Suppressor macrophage treated with lipopolysaccharide for 4 hours (primary cell): Measurements from ENCODE around the gene FCER1G.
"Not testable (repeated sequence)": the region's sequence is repeated elsewhere in the genome, so short reads cannot be mapped to it uniquely, and the experiment has no call there.

Experiments used
- DNase-seq: peaks from one replicate; pipeline ENCODE4 v3.0.0-alpha.2; 2020

Gene FCER1G

GRCh38 chr1:161209790-161210409 lies 5.2 kb upstream of the FCER1G start:
- peak; percentile 87 for DNase-seq

DNA sequence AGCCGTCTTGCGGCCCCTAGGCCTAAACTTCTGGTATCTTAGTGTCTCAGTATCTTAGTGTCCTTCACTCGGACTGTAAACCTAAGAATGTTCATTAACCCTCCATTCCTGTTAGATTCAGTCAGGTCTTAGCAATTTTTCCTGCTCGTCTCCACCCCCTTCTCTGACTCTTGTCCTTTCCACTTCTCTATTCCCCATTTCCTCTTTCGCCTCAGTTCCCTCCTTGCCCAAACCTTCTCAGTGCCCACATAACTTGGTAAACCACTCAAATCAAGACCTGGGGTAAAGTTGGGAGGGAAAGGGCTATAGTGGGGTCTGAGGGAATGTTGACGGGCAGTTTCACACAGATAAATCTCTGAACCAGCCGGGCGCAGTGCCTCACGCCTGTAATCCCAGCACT lies 726 bp upstream of the FCER1G start:
- peak; percentile 85 for DNase-seq

- DNase-seq: peak; percentile 97
These were observed 2.0 kb downstream of the FCER1G start for GRCh38 chr1:161216945-161217712.

- no peak for DNase-seq
These were observed 2.7 kb downstream of the FCER1G start for GRCh38 chr1:161217831-161218230.

DNA sequence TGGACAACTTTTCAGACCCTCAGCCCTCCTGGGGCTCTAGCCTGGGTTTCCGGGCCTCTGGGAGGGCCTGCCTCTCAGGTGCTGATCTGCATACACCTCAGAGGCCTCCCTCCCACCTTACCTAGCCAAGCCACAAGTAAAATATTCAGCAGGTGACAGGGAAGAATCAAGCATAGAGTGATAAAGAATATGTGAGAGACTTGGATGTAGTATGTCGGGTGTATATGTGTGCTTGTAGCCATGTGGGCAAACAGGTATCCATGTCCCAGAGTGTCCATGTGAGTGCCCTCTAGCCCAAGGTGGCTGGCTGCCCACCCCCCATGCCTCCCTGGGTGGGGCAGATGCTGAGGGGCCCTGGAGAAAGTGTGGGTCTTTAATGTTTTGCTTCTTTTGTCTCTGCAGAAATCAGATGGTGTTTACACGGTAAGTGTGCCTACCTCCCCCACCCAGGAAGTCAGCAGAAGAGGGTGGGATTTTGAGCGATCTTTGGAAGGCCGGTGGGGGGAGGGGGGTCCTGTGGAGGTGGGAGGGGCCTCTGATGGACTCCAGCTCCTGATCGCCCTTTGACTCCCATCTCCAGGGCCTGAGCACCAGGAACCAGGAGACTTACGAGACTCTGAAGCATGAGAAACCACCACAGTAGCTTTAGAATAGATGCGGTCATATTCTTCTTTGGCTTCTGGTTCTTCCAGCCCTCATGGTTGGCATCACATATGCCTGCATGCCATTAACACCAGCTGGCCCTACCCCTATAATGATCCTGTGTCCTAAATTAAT lies 3.4 kb downstream of the FCER1G start:
- no peak for DNase-seq

DNA sequence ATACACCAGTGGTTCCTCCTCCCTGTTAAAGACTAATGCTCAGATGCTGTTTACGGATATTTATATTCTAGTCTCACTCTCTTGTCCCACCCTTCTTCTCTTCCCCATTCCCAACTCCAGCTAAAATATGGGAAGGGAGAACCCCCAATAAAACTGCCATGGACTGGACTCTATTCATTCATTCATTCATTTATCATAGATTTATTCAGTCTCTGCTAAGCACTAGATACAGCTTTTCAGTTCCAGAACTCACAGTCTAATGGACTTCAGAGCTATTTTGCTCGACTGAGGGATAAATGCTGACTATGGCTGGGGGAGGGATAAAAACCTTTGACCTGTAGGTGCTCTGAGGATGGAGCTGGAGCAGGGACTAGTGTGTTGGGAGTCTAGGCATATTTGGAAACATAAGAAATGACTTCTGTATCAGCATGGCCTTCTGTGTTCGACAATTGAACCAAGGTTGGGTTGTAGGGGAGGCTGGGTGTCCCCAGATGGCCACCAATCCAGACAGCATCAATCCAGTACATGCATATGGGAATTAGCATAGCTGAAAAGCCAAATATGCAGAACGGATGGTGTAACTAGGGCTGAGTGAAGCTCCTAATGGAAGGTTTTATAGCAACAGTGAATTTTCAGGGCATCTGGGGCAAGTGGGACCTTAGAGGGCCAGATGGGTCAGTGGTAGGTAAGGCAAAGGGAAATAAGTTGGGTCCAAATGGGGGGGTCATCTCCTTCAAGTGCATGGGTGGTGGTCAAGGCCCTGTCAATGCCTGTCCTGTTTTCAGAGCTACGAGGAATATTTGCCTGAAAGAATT lies 4.2 kb downstream of the FCER1G start:
- no peak for DNase-seq

- no peak for DNase-seq
These were observed 4.9 kb downstream of the FCER1G start for GRCh38 chr1:161220002-161220401.

- DNase-seq: no peak
These were observed 7.3 kb downstream of the FCER1G start for GRCh38 chr1:161222175-161223019.

GRCh38 chr1:161223805-161224694 lies 9.0 kb downstream of the FCER1G start:
- no peak for DNase-seq

GRCh38 chr1:161224695-161225087 lies 9.6 kb downstream of the FCER1G start:
- not testable (repeated sequence) for DNase-seq

DNA sequence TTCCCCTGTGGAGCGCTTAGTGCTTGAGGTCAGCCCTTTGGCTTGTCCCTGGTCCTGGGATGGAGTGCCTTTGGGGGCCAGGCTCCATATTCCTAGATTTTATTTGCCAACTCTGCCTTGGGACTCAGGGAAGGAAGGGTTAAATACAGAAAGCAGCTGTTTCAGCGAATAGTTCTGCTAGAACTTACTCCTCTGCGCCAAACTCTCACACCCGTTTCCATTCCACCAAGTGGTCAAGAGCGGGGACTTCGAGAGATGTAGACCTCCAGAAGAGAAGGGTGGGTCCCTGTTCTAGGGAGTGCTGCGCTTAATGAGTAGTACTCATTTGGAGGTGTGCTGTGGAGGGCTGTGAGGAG lies 10.1 kb downstream of the FCER1G start:
- peak; percentile 21 for DNase-seq

DNA sequence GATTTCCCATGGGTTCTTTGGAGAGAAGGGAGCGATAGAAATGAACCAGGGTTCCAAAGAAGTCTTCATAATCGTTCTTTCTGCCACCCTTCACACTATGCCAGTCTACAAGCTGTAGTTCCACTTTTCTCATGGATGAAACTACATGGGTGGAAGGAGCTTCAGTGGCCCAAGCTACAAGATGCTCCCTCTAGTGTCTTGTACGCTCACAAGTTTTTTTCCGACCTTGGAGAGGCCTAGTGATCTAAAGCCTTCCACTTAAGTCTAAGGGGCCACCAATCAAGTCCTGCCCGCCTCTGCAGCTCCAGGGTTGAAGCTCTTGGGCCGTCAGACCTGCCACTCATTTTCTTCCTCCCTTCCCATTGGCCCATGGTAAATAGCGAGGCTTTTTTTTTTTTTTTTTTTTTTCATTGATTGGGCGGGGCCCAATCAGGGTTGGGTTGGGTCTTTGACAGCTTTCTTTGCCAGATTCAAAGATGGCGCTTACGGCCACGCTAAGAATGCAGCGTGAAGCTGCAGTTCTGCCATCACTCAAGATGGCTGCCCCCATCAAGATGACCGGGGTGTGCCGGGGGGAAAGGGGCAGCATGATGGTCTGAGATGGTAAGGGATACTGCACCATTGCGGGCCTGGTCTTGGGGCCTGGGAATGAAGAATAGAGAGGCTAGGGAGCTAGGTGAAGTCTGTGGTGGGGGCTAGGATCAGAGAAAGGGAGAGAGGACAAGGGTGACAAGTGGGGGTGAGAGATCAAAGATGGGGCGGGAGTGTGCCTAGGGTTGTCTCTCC lies 10.6 kb downstream of the FCER1G start, which contains the start of gene TOMM40L:
Gene TOMM40L, plus strand, starts transcription at position 527 of the 786 bp plus-strand sequence. CDS start 430 bp downstream, outside the sequence.
- peak; percentile 99 for DNase-seq

DNA sequence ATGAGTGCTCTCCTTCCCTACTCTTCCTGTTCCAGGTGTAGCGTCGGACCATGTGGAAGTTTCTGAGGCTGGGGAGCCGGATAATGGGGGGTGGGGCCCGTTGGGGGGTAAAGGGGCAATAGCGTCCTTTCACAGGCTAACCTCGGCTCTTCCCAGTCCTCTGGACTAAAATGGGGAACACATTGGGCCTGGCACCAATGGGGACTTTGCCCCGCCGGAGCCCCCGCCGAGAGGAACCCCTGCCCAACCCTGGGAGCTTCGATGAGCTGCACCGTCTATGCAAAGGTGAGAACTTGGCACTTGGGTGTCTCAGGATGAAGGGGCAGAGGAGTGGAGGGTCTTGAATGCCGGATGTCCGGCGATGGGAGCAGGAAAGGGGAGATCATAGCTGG lies 11.2 kb downstream of the FCER1G start:
- no peak for DNase-seq

DNA sequence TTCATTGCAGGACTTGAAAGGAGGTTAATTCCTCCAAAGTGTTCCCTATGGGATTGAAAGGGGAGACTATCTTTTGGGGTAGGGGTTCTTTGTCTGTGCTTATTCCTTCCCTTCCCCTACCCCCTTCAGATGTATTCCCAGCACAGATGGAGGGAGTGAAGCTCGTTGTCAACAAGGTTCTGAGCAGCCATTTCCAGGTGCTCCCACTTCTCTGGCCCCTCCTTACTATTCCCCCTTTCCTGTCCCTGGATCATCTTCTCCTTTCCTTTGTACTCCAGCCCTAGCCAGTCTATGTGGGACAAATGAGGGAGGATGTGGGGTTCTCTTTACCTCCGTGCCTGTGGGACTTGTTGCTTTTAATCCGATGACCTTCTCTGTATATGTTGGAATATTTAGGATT lies 11.7 kb downstream of the FCER1G start:
- no peak for DNase-seq

DNA sequence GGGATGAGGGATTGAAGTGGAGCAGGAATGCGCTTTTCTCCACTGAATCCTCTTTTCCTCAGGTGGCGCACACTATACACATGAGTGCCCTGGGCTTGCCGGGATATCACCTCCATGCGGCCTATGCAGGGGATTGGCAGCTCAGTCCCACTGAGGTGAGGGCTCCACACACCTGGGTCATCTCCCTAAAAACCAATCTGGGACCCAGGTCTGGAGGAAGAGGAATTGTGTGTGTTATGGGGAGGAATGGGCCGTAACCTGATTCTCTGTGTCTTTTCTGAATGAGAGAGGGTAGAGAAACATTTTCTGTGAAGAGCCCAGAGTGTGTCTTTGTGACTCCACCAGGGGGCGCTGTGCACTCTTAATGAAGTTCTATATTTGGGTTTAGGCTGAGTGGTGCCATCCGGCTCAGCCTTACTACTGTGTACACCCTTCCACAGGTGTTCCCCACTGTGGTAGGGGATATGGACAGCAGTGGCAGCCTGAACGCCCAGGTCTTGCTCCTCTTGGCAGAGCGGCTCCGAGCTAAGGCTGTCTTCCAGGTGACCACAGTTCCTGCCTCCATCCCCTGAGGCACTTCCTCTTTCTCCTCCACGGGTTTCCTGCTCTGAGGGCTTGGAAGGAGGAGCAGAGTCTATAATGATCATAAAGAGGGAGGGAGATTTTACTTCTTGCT lies 12.2 kb downstream of the FCER1G start:
- peak; percentile 88 for DNase-seq

DNA sequence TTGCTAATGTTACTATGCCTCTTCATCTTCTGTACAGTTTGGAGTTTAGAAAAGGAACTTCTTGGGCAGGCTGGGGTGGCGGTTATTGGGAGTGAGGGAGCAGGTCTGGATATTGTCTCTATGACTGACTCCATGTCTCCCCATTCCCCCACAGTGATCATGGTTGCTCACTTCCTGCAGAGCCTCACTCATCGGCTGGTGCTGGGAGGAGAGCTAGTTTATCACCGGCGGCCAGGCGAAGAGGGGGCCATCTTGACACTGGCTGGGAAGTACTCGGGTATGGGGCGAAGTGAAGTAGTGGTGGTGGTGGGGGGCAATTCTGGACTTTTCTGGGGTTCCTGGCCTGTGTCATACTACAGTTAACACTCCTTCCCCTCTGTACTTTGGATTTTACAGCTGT lies 12.9 kb downstream of the FCER1G start:
- no peak for DNase-seq

- DNase-seq: no peak
These were observed 14.8 kb downstream of the FCER1G start for GRCh38 chr1:161229896-161230295.

DNA sequence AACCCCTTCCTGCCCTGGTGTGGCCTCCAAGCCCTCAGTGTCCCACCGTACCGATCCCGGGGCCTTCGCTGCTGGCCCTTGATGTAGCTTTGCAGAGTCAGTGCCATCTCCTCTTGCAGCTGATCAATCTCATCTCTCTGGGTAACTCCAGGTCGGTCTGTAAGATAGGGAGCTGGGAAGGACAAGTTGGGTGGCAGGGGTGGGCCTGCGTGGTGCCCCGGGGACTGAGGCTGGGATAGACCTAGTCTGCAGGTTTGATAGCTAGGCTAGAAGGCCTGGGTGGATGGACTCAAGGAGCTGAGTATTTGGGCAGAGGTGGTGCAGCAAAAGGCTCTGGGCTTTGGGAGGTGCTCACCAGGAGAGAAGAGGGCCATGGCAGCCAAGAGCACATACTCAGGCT lies 15.7 kb downstream of the FCER1G start:
- DNase-seq: no peak

DNA sequence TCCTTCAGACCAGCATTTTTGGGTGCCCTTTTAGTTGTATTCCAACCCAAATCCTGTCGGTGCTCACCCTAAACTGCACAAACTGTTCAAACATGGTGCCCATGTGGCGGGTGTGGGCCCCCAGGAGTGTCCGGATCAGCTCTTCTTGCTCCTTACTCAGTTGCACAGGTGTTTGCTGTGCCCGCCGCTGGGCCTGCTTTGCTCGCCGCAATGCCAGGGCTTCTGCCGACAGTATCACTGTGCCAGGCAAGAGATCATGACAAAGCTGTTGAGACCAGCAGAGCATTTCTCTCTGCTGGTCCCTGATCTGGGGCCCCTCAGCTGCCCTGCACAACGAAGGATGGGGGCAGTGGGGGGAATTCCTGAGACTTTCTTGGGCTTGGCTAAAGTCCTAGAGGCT lies 18.0 kb downstream of the FCER1G start:
- DNase-seq: no peak
